Fibroblast of peridontal ligament (primary cell): ENCODE results near the gene COPE.
A peak's percentile ranks its signal among the peaks of the same experiment; 100 is the strongest.

Experiments used
- DNase-seq: peaks from one replicate; pipeline ENCODE4 v3.0.0-alpha.2; 2010; ENCODE audit errors: extremely low read depth

COPE gene

GRCh38 chr19:18867751-18868150 is 51.4 kb downstream of the COPE start:
- DNase-seq: no peak

- DNase-seq: no peak
Observed at GRCh38 chr19:18867199-18867598, 52.0 kb downstream of the COPE start.

GRCh38 chr19:18866800-18867123 is 52.4 kb downstream of the COPE start:
- no peak for DNase-seq

GRCh38 chr19:18865973-18866799 is 53.0 kb downstream of the COPE start:
- DNase-seq: peak; percentile 41

GRCh38 chr19:18865106-18865972 is 53.8 kb downstream of the COPE start:
- no peak for DNase-seq

GRCh38 chr19:18863843-18864362 is 55.3 kb downstream of the COPE start:
- no peak for DNase-seq

- no peak for DNase-seq
Observed at GRCh38 chr19:18862976-18863842, 56.0 kb downstream of the COPE start.

- no peak for DNase-seq
Observed at GRCh38 chr19:18861917-18862316, 57.3 kb downstream of the COPE start.

- DNase-seq: no peak
Observed at GRCh38 chr19:18861235-18861634, 58.0 kb downstream of the COPE start.

- no peak for DNase-seq
Observed at GRCh38 chr19:18860725-18861124, 58.5 kb downstream of the COPE start.

GRCh38 chr19:18860302-18860700 is 58.9 kb downstream of the COPE start:
- DNase-seq: no peak

- no peak for DNase-seq
Observed at GRCh38 chr19:18859676-18860301, 59.4 kb downstream of the COPE start.

GRCh38 chr19:18858906-18859646 is 60.1 kb downstream of the COPE start:
- no peak for DNase-seq

GRCh38 chr19:18857223-18857622 is 62.0 kb downstream of the COPE start:
- DNase-seq: no peak

GRCh38 chr19:18856385-18857126 is 62.6 kb downstream of the COPE start:
- peak; percentile 61 for DNase-seq

GRCh38 chr19:18855647-18856384 is 63.4 kb downstream of the COPE start:
- no peak for DNase-seq

GRCh38 chr19:18854982-18855381 is 64.2 kb downstream of the COPE start:
- DNase-seq: no peak

GRCh38 chr19:18853755-18854427 is 65.3 kb downstream of the COPE start:
- DNase-seq: no peak

GRCh38 chr19:18852648-18853047 is 66.5 kb downstream of the COPE start:
- no peak for DNase-seq
